ENCODE results near the gene FRMD4A.

DNA sequence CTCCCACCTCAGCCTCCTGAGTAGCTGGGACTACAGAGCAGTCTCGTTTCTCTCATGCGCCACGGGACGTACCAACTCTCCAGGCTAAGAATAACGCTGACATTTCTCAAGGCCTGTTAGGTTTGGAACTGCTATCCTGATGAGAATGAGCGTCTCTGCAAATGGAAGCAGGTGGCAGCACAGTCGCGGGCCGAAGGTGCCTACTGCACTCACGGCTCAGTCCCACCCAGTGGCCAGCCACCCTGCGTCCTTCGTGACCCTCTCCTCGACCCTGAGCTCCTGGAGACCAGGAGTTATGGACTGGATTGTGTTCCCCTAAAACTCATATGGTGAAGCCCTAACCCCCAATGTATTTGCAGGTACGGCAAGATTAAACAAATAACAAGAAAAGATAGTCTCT lies 469.8 kb downstream of the FRMD4A start:
- TF ChIP-seq BHLHE40 (IDR thresholded peaks at IDR 0.05; ENCODE audit: borderline replicate concordance) = no peak
- TF ChIP-seq ELF4 (IDR thresholded peaks at IDR 0.05) = no peak
- no peak for TF ChIP-seq SP1 (IDR thresholded peaks at IDR 0.05)
- TF ChIP-seq FOXK2 (IDR thresholded peaks at IDR 0.05) = no peak
- TF ChIP-seq ARNT (IDR thresholded peaks at IDR 0.05) = no peak
- TF ChIP-seq FOXA1 (IDR thresholded peaks at IDR 0.05) = no peak
- TF ChIP-seq FOXM1 (IDR thresholded peaks at IDR 0.05; ENCODE audit: borderline replicate concordance) = no peak
- no peak for TF ChIP-seq HDGF (IDR thresholded peaks at IDR 0.05; ENCODE audit: borderline replicate concordance)
- no peak for TF ChIP-seq PKNOX1 (IDR thresholded peaks at IDR 0.05)
- no peak for TF ChIP-seq SUZ12 (IDR thresholded peaks at IDR 0.05)
